Transverse colon (tissue), 3 donors: ENCODE measurements around the gene SUCLG2.

ENCODE experiments used
- POLR2A ChIP-seq: fragments of 450-650 bp; IDR thresholded peaks from one replicate; pipeline ENCODE4 v1.6.1; 2016; ENCODE audit warnings: antibody characterized with exemption, mild to moderate bottlenecking, moderate library complexity
- TF ChIP-seq, protein P1 (sequence below), 5 experiments: fragments of 200-600 bp in 3 of 5; fragments of 450-650 bp in 2 of 5; sonication (generic) in 3 of 5; IDR thresholded peaks; 1 replicate in 2 of 5; 2 replicates in 3 of 5; pipeline ENCODE4 v1.5.1; 2016 to 2017; ENCODE audit warnings: antibody characterized with exemption in 5 of 5, inconsistent platforms in 3 of 5, mild to moderate bottlenecking in 2 of 5, moderate library complexity in 1 of 5

GRCh38 chr3:67357610-67358458 is 296.6 kb downstream of the SUCLG2 start:
- no peak for TF ChIP-seq POLR2A
- TF ChIP-seq, protein P1, sequence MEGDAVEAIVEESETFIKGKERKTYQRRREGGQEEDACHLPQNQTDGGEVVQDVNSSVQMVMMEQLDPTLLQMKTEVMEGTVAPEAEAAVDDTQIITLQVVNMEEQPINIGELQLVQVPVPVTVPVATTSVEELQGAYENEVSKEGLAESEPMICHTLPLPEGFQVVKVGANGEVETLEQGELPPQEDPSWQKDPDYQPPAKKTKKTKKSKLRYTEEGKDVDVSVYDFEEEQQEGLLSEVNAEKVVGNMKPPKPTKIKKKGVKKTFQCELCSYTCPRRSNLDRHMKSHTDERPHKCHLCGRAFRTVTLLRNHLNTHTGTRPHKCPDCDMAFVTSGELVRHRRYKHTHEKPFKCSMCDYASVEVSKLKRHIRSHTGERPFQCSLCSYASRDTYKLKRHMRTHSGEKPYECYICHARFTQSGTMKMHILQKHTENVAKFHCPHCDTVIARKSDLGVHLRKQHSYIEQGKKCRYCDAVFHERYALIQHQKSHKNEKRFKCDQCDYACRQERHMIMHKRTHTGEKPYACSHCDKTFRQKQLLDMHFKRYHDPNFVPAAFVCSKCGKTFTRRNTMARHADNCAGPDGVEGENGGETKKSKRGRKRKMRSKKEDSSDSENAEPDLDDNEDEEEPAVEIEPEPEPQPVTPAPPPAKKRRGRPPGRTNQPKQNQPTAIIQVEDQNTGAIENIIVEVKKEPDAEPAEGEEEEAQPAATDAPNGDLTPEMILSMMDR (IDR thresholded peaks at IDR 0.05) = peak in 4 of 5 experiments; percentile 19 to 37 (median 26)
